Right atrium auricular region (tissue), 2 donors: Measurements from ENCODE around the gene IQGAP2. TPM values are rescaled to one million over a fixed set of nuclear protein-coding genes. Genes with fewer than 3 reads are reported as not detected.

Experiments used
- DNase-seq: peaks from one replicate; pipeline ENCODE4 v3.0.0-alpha.2; 2019; ENCODE audit warnings: low spot score
- H3K27ac ChIP-seq, 2 donors: fragments of 200-600 bp; sonication (generic); 1 replicate in 1 of 2; 2 replicates in 1 of 2; pipeline ENCODE4 v1.5.1; 2016 to 2019
- H3K27me3 ChIP-seq, 2 donors: fragments of 200-600 bp; sonication (generic); one replicate each; pipeline versions ENCODE4 v1.5.1 to v1.6.0; 2017 to 2019
- H3K36me3 ChIP-seq: fragments of 200-600 bp; sonication (generic); one replicate; pipeline ENCODE4 v1.5.1; 2016
- H3K4me1 ChIP-seq, 2 donors: fragments of 200-600 bp; sonication (generic); one replicate each; pipeline versions ENCODE4 v1.5.1 to v1.6.0; 2017 to 2019
- H3K4me3 ChIP-seq, 2 donors: fragments of 200-600 bp; sonication (generic); 1 replicate in 1 of 2; 2 replicates in 1 of 2; pipeline ENCODE4 v1.5.1; 2017 to 2019; ENCODE audit warnings: mild to moderate bottlenecking in 1 of 2, moderate library complexity in 1 of 2
- H3K9me3 ChIP-seq, 2 donors: fragments of 200-600 bp; sonication (generic); one replicate each; pipeline ENCODE4 v1.5.1; 2019
- CTCF ChIP-seq, 2 donors: fragments of 200-600 bp; sonication (generic); IDR thresholded peaks; one replicate each; pipeline ENCODE4 v1.5.1; 2019; ENCODE audit warnings: antibody characterized with exemption in 2 of 2
- total RNA-seq, 2 donors: library from RNA; depleted of rRNA; stranded (reverse); fragments of >200 nt; gene quantifications; one replicate each; pipeline ENCODE4 v1.1.0, GENCODE V29; 2016

Gene IQGAP2
- total RNA-seq, 2 donors from 2014 or later, result 5.4 to 12.3 TPM

GRCh38 chr5:76489877-76490688, 87.0 kb downstream of the IQGAP2 start:
- Histone ChIP-seq H3K4me3 (no peak overlapping the region), H3K4me1 (no peaks in the 10 kb centered on the region), H3K27me3 (no peaks in the 10 kb centered on the region), H3K9me3 (no peaks in the 10 kb centered on the region), H3K27ac (no peak overlapping the region), H3K36me3 (no peaks in the 10 kb centered on the region)
- DNase-seq, result no peak
- no peak for TF ChIP-seq CTCF (IDR thresholded peaks at IDR 0.05)

- no peak overlapping the region for H3K4me3 ChIP-seq
- H3K27ac ChIP-seq, result no peak overlapping the region
- H3K9me3 ChIP-seq, result no peaks in the 10 kb centered on the region
- no peak for TF ChIP-seq CTCF (IDR thresholded peaks at IDR 0.05)
- no peak for DNase-seq
- H3K36me3 ChIP-seq, result no peaks in the 10 kb centered on the region
- no peaks in the 10 kb centered on the region for H3K4me1 ChIP-seq
- no peaks in the 10 kb centered on the region for H3K27me3 ChIP-seq
Observed at GRCh38 chr5:76490960-76491359, 87.9 kb downstream of the IQGAP2 start.

GRCh38 chr5:76492819-76493189, 89.7 kb downstream of the IQGAP2 start:
- Histone ChIP-seq H3K27ac (no peak overlapping the region), H3K4me1 (no peaks in the 10 kb centered on the region), H3K4me3 (no peak overlapping the region), H3K9me3 (no peaks in the 10 kb centered on the region), H3K36me3 (no peaks in the 10 kb centered on the region), H3K27me3 (no peaks in the 10 kb centered on the region)
- TF ChIP-seq CTCF (IDR thresholded peaks at IDR 0.05), result no peak
- no peak for DNase-seq

- Histone ChIP-seq H3K27ac (no peak overlapping the region), H3K27me3 (no peaks in the 10 kb centered on the region), H3K4me3 (no peak overlapping the region), H3K9me3 (no peaks in the 10 kb centered on the region), H3K36me3 (no peaks in the 10 kb centered on the region), H3K4me1 (no peaks in the 10 kb centered on the region)
- TF ChIP-seq CTCF (IDR thresholded peaks at IDR 0.05), result no peak
- DNase-seq, result no peak
Observed at GRCh38 chr5:76493190-76493837, 90.2 kb downstream of the IQGAP2 start.

- no peaks in the 10 kb centered on the region for H3K9me3 ChIP-seq
- H3K4me3 ChIP-seq, result no peak overlapping the region
- H3K27me3 ChIP-seq, result no peaks in the 10 kb centered on the region
- DNase-seq, result no peak
- no peaks in the 10 kb centered on the region for H3K36me3 ChIP-seq
- H3K4me1 ChIP-seq, result no peaks in the 10 kb centered on the region
- TF ChIP-seq CTCF (IDR thresholded peaks at IDR 0.05), result no peak
- no peak overlapping the region for H3K27ac ChIP-seq
Observed at GRCh38 chr5:76494201-76494600, 91.1 kb downstream of the IQGAP2 start.
